ENCODE data around the gene GNA14.
"Not testable (repeated sequence)": the region's sequence is repeated elsewhere in the genome, so short reads cannot be mapped to it uniquely, and the experiment has no call there.

GNA14 gene

DNA sequence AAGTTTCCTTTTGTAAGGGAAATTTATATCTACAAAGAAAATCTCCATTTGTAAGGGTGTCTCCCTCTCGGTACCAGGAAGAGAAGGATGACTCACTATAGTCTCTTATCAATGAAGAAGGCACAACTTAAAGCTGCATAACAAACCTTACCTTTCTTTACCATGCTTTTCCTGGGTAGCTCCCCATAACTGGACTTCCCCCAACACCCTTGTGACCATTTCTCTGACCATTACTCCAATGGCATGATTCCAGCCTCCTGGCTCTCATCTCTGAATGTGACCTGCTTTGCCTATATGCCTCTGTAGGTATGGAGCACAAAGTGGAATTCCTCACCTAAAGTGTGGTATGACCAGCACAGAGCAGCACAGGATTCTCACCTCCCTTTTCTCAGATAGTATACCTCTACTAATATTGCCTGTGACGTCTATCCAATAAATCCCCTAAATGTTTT lies 62.8 kb downstream of the GNA14 start:
- Histone ChIP-seq H3K9me3 (no peaks in the 10 kb centered on the region), H3K36me3 (no peaks in the 10 kb centered on the region), H3K27me3 (no peaks in the 10 kb centered on the region), H3K4me3 (no peak overlapping the region), H3K4me1 (no peaks in the 10 kb centered on the region), H3K27ac (no peak overlapping the region)
- TF ChIP-seq, protein P1, sequence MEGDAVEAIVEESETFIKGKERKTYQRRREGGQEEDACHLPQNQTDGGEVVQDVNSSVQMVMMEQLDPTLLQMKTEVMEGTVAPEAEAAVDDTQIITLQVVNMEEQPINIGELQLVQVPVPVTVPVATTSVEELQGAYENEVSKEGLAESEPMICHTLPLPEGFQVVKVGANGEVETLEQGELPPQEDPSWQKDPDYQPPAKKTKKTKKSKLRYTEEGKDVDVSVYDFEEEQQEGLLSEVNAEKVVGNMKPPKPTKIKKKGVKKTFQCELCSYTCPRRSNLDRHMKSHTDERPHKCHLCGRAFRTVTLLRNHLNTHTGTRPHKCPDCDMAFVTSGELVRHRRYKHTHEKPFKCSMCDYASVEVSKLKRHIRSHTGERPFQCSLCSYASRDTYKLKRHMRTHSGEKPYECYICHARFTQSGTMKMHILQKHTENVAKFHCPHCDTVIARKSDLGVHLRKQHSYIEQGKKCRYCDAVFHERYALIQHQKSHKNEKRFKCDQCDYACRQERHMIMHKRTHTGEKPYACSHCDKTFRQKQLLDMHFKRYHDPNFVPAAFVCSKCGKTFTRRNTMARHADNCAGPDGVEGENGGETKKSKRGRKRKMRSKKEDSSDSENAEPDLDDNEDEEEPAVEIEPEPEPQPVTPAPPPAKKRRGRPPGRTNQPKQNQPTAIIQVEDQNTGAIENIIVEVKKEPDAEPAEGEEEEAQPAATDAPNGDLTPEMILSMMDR (IDR thresholded peaks at IDR 0.05): no peak
- intact Hi-C loops (cut with DNase I; ENCODE audit: low total_unique reads): no loop called here
- DNase-seq: no peak

DNA sequence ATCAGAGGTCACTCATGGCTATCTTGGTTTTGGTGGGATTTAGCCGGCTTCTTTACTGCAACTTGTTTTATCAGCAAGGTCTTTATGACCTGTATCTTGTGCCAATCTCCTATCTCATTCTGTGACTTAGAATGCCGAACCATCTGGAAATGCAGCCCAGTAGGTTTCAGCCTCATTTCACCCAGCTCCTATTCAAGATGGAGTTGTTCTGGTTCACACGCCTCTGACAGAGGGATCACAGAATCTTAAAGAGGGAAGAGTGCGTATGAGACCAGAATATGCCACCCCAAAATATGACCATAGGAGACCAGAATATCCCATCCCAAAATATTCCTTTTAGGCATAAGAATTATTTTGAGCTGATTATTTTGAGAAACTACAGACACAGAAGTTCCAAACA lies 63.2 kb downstream of the GNA14 start:
- H3K4me1 ChIP-seq; DNase-seq; H3K27me3 ChIP-seq; H3K36me3 ChIP-seq; H3K9me3 ChIP-seq; intact Hi-C loops (cut with DNase I; ENCODE audit: low total_unique reads); H3K4me3 ChIP-seq; H3K27ac ChIP-seq: not testable (repeated sequence)

DNA sequence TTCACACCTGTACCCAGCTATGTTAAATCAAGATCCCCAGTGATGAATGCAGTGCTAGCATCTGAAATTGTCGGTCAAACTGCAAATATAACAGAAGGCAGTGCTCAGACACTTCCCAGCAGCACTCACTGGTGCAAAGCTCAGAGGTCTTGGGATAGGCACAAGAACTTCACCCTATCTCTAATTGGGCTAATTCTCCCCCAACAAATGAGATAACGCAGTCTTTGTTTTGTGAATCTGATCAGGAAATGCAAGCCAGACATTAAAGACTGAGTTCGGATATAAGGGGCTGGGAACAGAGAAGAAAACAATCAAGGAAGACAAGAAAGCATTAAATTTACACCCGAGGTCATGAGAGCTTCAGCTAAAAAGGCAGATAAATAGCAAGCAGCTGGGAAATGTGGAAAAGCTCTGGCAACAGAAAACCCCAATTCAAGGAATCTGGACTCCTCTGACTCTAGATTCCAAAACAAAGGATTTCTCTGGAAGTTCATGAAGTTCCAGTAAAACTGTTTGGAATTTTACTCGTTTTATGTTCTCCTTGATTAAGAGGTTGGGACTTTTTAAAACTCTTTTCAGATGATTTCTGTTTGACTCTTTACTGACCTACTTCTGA lies 65.1 kb downstream of the GNA14 start:
- H3K4me1 ChIP-seq: no peaks in the 10 kb centered on the region
- TF ChIP-seq, protein P1 (IDR thresholded peaks at IDR 0.05): no peak
- H3K27me3 ChIP-seq: no peaks in the 10 kb centered on the region
- no peaks in the 10 kb centered on the region for H3K36me3 ChIP-seq
- no peaks in the 10 kb centered on the region for H3K9me3 ChIP-seq
- DNase-seq: no peak
- intact Hi-C loops (cut with DNase I; ENCODE audit: low total_unique reads): no loop called here
- no peak overlapping the region for H3K4me3 ChIP-seq
- no peak overlapping the region for H3K27ac ChIP-seq

DNA sequence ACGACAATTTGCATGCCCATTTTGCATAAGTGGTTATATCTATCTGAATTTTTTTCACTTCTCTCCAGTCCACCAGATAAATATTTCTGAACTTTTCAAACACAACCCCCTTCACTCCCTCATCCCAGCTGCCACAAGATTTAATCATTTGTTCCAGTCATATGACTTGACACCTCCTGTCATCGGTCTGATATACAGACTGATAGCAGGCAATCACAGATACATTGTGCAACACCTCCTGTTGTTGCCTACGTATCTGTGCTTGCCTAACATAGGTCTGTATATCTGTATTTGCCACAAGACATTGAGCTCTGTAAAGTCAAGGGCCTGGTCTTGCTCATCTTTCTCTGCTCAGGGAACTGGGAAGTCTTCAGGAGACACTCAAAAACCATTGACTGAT lies 65.6 kb downstream of the GNA14 start:
- H3K4me1 ChIP-seq: no peaks in the 10 kb centered on the region
- no peak overlapping the region for H3K4me3 ChIP-seq
- H3K27ac ChIP-seq: no peak overlapping the region
- intact Hi-C loops (cut with DNase I; ENCODE audit: low total_unique reads): no loop called here
- no peak for DNase-seq
- no peaks in the 10 kb centered on the region for H3K36me3 ChIP-seq
- TF ChIP-seq, protein P1 (IDR thresholded peaks at IDR 0.05): no peak
- H3K27me3 ChIP-seq: no peaks in the 10 kb centered on the region
- no peaks in the 10 kb centered on the region for H3K9me3 ChIP-seq

DNA sequence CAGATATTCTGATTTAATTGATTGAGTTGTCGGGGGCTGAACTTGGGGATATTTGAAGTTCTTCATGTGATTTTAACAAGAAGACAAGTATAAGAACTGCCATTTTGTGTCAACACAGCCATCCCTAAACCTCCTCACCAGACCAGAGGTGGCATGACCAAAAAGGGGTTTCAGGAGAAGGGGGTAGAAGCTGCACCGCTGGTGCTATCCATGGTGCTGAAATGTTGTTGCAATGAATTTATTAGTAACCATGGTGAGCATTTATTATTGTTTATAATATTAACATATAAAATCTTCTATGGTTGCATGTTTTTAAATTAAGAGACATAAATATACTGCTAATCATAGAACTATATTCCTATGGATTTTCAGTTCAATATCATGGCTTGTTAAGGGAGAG lies 72.3 kb downstream of the GNA14 start:
- Histone ChIP-seq H3K36me3 (no peaks in the 10 kb centered on the region), H3K27ac (no peak overlapping the region), H3K27me3 (no peaks in the 10 kb centered on the region), H3K9me3 (no peaks in the 10 kb centered on the region), H3K4me3 (no peak overlapping the region), H3K4me1 (no peaks in the 10 kb centered on the region)
- TF ChIP-seq, protein P1 (IDR thresholded peaks at IDR 0.05): no peak
- no peak for DNase-seq
- intact Hi-C loops (cut with DNase I; ENCODE audit: low total_unique reads): no loop called here

DNA sequence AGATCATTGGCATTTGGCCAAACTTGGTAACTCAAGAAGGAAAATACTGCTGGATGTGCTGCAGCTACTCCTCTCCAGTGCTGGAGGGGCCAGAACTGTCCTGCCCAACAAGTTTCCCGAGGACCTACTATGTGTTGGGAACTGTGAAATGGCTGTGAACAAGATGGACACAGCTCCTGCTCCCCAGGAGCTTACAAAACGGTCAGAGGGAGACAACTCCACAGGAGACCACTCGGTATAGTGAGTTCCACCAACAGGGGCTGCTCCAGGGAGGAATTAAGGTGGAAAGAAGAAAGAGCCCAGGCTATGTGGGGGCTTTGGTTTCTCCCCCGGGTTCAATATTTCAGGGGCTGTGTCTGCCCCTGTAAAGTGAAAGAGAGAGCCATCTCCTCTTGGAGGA lies 78.8 kb downstream of the GNA14 start:
- Histone ChIP-seq H3K27ac (no peak overlapping the region), H3K4me1 (no peaks in the 10 kb centered on the region), H3K4me3 (no peak overlapping the region), H3K36me3 (no peaks in the 10 kb centered on the region), H3K27me3 (no peaks in the 10 kb centered on the region), H3K9me3 (no peaks in the 10 kb centered on the region)
- TF ChIP-seq, protein P1 (IDR thresholded peaks at IDR 0.05): no peak
- intact Hi-C loops (cut with DNase I; ENCODE audit: low total_unique reads): no loop called here
- DNase-seq: no peak

All from tibial artery (tissue), 4 donors.